H1 (cell line): Measurements from ENCODE around the gene TSPAN17. TPM values are rescaled to one million over a fixed set of nuclear protein-coding genes. Genes with fewer than 3 reads are reported as not detected.

Experiments
- CTCF ChIA-PET: fragments of 300-600 bp; sonication (Branson Sonifier 250); formaldehyde crosslinking; loops from one replicate; lab custom pipeline; 2021; ENCODE audit not compliant: partially characterized antibody; lab: Charles Lee
- POLR2A ChIA-PET: fragments of 300-600 bp; sonication (Branson Sonifier 250); formaldehyde crosslinking; loops from one replicate; lab custom pipeline; 2021; ENCODE audit warnings: inconsistent platforms; ENCODE audit not compliant: partially characterized antibody; lab: Charles Lee
- DNase-seq, 2 experiments: peaks; one replicate each; pipeline versions ENCODE4 v3.0.0 to v3.0.0-alpha.2; 2010 to 2022; ENCODE audit warnings: low spot score in 2 of 2, low read depth in 1 of 2, mixed read lengths in 1 of 2
- FAIRE-seq: peaks from 2 replicates; lab custom pipeline; 2011; peaks lifted over from hg19 to GRCh38; lab: Jason Lieb, UNC
- H2AFZ ChIP-seq: 2 replicates; pipeline ENCODE4 v1.8.1; 2012; ENCODE audit warnings: low read length, inconsistent platforms
- H2AK5ac ChIP-seq: 2 replicates; pipeline ENCODE4 v1.6.1; 2013; ENCODE audit warnings: low read depth, low read length
- H2BK120ac ChIP-seq: replicated peaks from 2 replicates; pipeline ENCODE3; 2013; ENCODE audit warnings: low read depth, low read length, inconsistent platforms
- H2BK12ac ChIP-seq: 2 replicates; pipeline ENCODE4 v1.6.1; 2013; ENCODE audit warnings: low read depth, low read length
- H2BK15ac ChIP-seq: 2 replicates; pipeline ENCODE4 v1.6.1; 2013; ENCODE audit warnings: low read length
- H2BK20ac ChIP-seq: 2 replicates; pipeline ENCODE4 v1.6.1; 2013; ENCODE audit warnings: low read length
- H2BK5ac ChIP-seq: 2 replicates; pipeline ENCODE4 v1.6.1; 2013; ENCODE audit warnings: low read depth, low read length
- H3K14ac ChIP-seq: 2 replicates; pipeline ENCODE4 v1.6.1; 2013; ENCODE audit warnings: inconsistent platforms; ENCODE audit not compliant: insufficient read length
- H3K18ac ChIP-seq: 2 replicates; pipeline ENCODE4 v1.6.1; 2013; ENCODE audit warnings: low read length; ENCODE audit errors: extremely low read depth
- H3K23ac ChIP-seq: 2 replicates; pipeline ENCODE4 v1.6.1; 2013; ENCODE audit warnings: inconsistent platforms; ENCODE audit not compliant: insufficient read length
- H3K23me2 ChIP-seq: 2 replicates; pipeline ENCODE4 v1.6.1; 2013; ENCODE audit warnings: low read depth, low read length
- H3K27ac ChIP-seq: 2 replicates; pipeline ENCODE4 v1.6.1; 2011; ENCODE audit warnings: low read depth, low read length, inconsistent platforms
- H3K27me3 ChIP-seq, 4 experiments: replicated peaks in 1 of 4; 1 replicate in 1 of 4; 2 replicates in 3 of 4; pipeline versions ENCODE4 v1.6.1 to v1.8.1; 2011 to 2013; ENCODE audit warnings: low read length in 3 of 4, mild to moderate bottlenecking in 3 of 4, inconsistent platforms in 2 of 4, mixed read lengths in 2 of 4, moderate library complexity in 1 of 4; ENCODE audit not compliant: control insufficient read depth in 3 of 4, insufficient read depth in 3 of 4; ENCODE audit errors: extremely low read depth in 1 of 4
- H3K36me3 ChIP-seq, 4 experiments: 2 replicates each; pipeline versions ENCODE4 v1.6.1 to v1.8.1; 2011 to 2013; ENCODE audit warnings: mild to moderate bottlenecking in 4 of 4, low read length in 3 of 4, moderate library complexity in 2 of 4, control low read depth in 1 of 4, inconsistent platforms in 1 of 4; ENCODE audit not compliant: insufficient read depth in 4 of 4, control insufficient read depth in 2 of 4
- H3K4ac ChIP-seq: replicated peaks from 2 replicates; pipeline ENCODE3; 2013; ENCODE audit warnings: low read length, low read depth, mixed read lengths, inconsistent platforms; ENCODE audit not compliant: insufficient read length
- H3K4me1 ChIP-seq, 4 experiments: replicated peaks in 1 of 4; 1 replicate in 1 of 4; 2 replicates in 3 of 4; pipeline versions ENCODE4 v1.6.1 to v1.8.1; 2011 to 2013; ENCODE audit warnings: low read length in 3 of 4, inconsistent platforms in 2 of 4, mixed read lengths in 1 of 4; ENCODE audit not compliant: insufficient read depth in 4 of 4, control insufficient read depth in 3 of 4
- H3K4me2 ChIP-seq, 2 experiments: 2 replicates each; pipeline versions ENCODE4 v1.6.1 to v1.8.1; 2011 to 2013; ENCODE audit warnings: low read depth in 2 of 2, low read length in 2 of 2, control low read depth in 1 of 2, inconsistent platforms in 1 of 2, mild to moderate bottlenecking in 1 of 2; ENCODE audit not compliant: insufficient read depth in 1 of 2
- H3K4me3 ChIP-seq, 4 experiments: fragments of 200-600, 300-600 bp in 1 of 4; sonication (generic), shearing (Covaris generic), sonication (Bioruptor Twin) in 1 of 4; 2 replicates each; pipeline versions ENCODE4 v1.5.1 to v1.8.1; 2011 to 2016; ENCODE audit warnings: low read length in 4 of 4, low read depth in 3 of 4, control low read depth in 2 of 4, inconsistent platforms in 2 of 4, mild to moderate bottlenecking in 2 of 4, mixed read lengths in 1 of 4, moderate library complexity in 1 of 4; ENCODE audit not compliant: insufficient read depth in 2 of 4; ENCODE audit errors: extremely low read depth in 1 of 4
- H3K56ac ChIP-seq: replicated peaks from 2 replicates; pipeline ENCODE3; 2013; ENCODE audit warnings: low read depth, mild to moderate bottlenecking, mixed read lengths, low read length, inconsistent platforms; ENCODE audit not compliant: insufficient read length
- H3K79me1 ChIP-seq: 2 replicates; pipeline ENCODE4 v1.6.1; 2013; ENCODE audit warnings: low read depth, low read length, control low read depth
- H3K79me2 ChIP-seq, 2 experiments: 2 replicates each; pipeline versions ENCODE4 v1.6.1 to v1.8.1; 2012 to 2013; ENCODE audit warnings: low read length in 2 of 2, mild to moderate bottlenecking in 2 of 2, inconsistent platforms in 1 of 2; ENCODE audit not compliant: insufficient read depth in 2 of 2, control insufficient read depth in 1 of 2
- H3K9ac ChIP-seq, 4 experiments: replicated peaks in 1 of 4; 1 replicate in 1 of 4; 2 replicates in 3 of 4; pipeline versions ENCODE4 v1.6.1 to v1.8.1; 2011 to 2013; ENCODE audit warnings: low read depth in 3 of 4, low read length in 3 of 4, control low read depth in 2 of 4, mild to moderate bottlenecking in 2 of 4, moderate library complexity in 2 of 4, inconsistent platforms in 1 of 4; ENCODE audit errors: extremely low read depth in 1 of 4
- H3K9me3 ChIP-seq, 2 experiments: 2 replicates each; pipeline versions ENCODE4 v1.6.1 to v1.8.1; 2012 to 2013; ENCODE audit warnings: mild to moderate bottlenecking in 2 of 2, moderate library complexity in 2 of 2, control low read depth in 1 of 2, inconsistent platforms in 1 of 2, low read depth in 1 of 2, low read length in 1 of 2, mixed read lengths in 1 of 2; ENCODE audit not compliant: insufficient read depth in 2 of 2
- H4K20me1 ChIP-seq, 2 experiments: replicated peaks in 1 of 2; 2 replicates each; pipeline versions ENCODE3 to v1.8.1; 2011 to 2013; ENCODE audit warnings: inconsistent platforms in 2 of 2, low read length in 2 of 2, mild to moderate bottlenecking in 1 of 2; ENCODE audit not compliant: insufficient read depth in 2 of 2, control insufficient read depth in 1 of 2
- H4K5ac ChIP-seq: 2 replicates; pipeline ENCODE4 v1.6.1; 2013; ENCODE audit warnings: low read length, low read depth, mixed read lengths, inconsistent platforms; ENCODE audit not compliant: insufficient read length
- H4K8ac ChIP-seq: 2 replicates; pipeline ENCODE4 v1.8.0; 2013; ENCODE audit warnings: mild to moderate bottlenecking, moderate library complexity, low read length, inconsistent platforms; ENCODE audit not compliant: insufficient read depth; ENCODE audit errors: extremely low read depth
- H4K91ac ChIP-seq: replicated peaks from 2 replicates; pipeline ENCODE3; 2013; ENCODE audit warnings: low read length, mixed read lengths, inconsistent platforms; ENCODE audit not compliant: insufficient read length
- RNF2 ChIP-seq: fragments of 200-900, 300-1000 bp; sonication (generic); IDR thresholded peaks from 2 replicates; pipeline ENCODE4 v1.7.1; 2016; ENCODE audit warnings: borderline replicate concordance, low read depth, mild to moderate bottlenecking, antibody characterized with exemption, low read length; ENCODE audit not compliant: poor library complexity, severe bottlenecking; ENCODE audit errors: missing control alignments
- WGBS, 2 experiments: shearing (Covaris generic) in 1 of 2; methylation state at CpG; one replicate each; pipeline versions ENCODE4 v1.1.6 to v1.1.7; 2013 to 2015; ENCODE audit warnings: low lambda C conversion rate in 2 of 2, mixed read lengths in 2 of 2, inconsistent platforms in 1 of 2, low coverage in 1 of 2, missing lambda C conversion rate in 1 of 2; ENCODE audit not compliant: insufficient replicate concordance in 2 of 2, insufficient coverage in 1 of 2, insufficient read length in 1 of 2; ENCODE audit errors: extremely low coverage in 1 of 2, missing lambda C conversion rate in 1 of 2; 5-methylcytosine and 5-hydroxymethylcytosine counted together
- polyA plus RNA-seq, 7 experiments: library from polyadenylated mRNA; depleted of rRNA in 3 of 7; stranded (reverse) in 5 of 7; unstranded in 2 of 7; fragments of >200 nt in 5 of 7; fragments of 200-250 nt in 2 of 7; gene quantifications; 1 replicate in 5 of 7; 2 replicates in 1 of 7; 4 replicates in 1 of 7; pipeline versions ENCODE4 v1.2.1 to v1.2.3, GENCODE V29; 2011 to 2013; ENCODE audit warnings: missing spikeins in 2 of 7, mixed read lengths in 2 of 7
- total RNA-seq: library from RNA; stranded (reverse); fragmentation: NEBNext Ultra II Directional; extraction: Animal tissue kit (Norgen Biotek cat#: 25700); gene quantifications from 2 replicates; pipeline ENCODE4 v1.2.1, GENCODE V29; 2021
- TF ChIP-seq, protein P1 (sequence below), 3 experiments: IDR thresholded peaks; 1 replicate in 2 of 3; 2 replicates in 1 of 3; pipeline versions ENCODE4 v1.5.1 to v1.6.1; 2011; ENCODE audit warnings: low read length in 3 of 3, mild to moderate bottlenecking in 3 of 3, inconsistent platforms in 2 of 3, low read depth in 1 of 3, moderate library complexity in 1 of 3; ENCODE audit not compliant: insufficient read depth in 1 of 3; ENCODE audit errors: control extremely low read depth in 1 of 3

Gene TSPAN17
- total and polyA plus RNA-seq, 2 of the 8 experiments (the other 6 are each of a cell fraction or from before 2014, with no cell fraction given): 41.5 to 53.7 TPM

DNA sequence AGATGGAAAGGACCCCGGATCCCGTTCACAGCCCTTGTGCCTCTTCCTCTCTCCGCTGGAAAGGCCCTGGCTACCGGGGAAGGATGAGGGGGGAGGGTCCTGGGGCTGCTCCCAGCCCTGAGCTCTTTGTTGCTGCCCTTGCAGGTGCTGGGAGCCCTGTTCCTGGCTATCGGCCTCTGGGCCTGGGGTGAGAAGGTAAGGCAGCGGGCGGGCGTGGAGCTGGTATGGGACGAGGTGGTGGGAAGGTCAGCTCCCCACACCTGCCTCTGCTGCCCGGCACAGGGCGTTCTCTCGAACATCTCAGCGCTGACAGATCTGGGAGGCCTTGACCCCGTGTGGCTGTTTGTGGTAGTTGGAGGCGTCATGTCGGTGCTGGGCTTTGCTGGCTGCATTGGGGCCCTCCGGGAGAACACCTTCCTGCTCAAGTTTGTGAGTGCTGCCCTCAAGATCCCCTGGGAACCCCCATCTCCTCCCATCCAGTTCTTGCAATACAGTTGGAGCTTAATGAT, 4.2 kb downstream of the TSPAN17 start:
- no peak overlapping the region for H2BK15ac ChIP-seq
- FAIRE-seq: no peak
- H4K91ac ChIP-seq: no peak overlapping the region
- H2BK12ac ChIP-seq: no peak overlapping the region
- no peak overlapping the region for H3K18ac ChIP-seq
- H2AK5ac ChIP-seq: no peak overlapping the region
- TF ChIP-seq, protein P1, sequence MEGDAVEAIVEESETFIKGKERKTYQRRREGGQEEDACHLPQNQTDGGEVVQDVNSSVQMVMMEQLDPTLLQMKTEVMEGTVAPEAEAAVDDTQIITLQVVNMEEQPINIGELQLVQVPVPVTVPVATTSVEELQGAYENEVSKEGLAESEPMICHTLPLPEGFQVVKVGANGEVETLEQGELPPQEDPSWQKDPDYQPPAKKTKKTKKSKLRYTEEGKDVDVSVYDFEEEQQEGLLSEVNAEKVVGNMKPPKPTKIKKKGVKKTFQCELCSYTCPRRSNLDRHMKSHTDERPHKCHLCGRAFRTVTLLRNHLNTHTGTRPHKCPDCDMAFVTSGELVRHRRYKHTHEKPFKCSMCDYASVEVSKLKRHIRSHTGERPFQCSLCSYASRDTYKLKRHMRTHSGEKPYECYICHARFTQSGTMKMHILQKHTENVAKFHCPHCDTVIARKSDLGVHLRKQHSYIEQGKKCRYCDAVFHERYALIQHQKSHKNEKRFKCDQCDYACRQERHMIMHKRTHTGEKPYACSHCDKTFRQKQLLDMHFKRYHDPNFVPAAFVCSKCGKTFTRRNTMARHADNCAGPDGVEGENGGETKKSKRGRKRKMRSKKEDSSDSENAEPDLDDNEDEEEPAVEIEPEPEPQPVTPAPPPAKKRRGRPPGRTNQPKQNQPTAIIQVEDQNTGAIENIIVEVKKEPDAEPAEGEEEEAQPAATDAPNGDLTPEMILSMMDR (IDR thresholded peaks at IDR 0.05; ENCODE audit: control extremely low read depth in 1 of 3, insufficient read depth in 1 of 3, low read depth in 1 of 3, low read length in 3 of 3): peak in 1 of 3 experiments; percentile 8; a peak in 1 of 4 replicates
- TF ChIP-seq RNF2: no peak
- no peak overlapping the region for H2AFZ ChIP-seq
- H3K4me3 ChIP-seq: no peak overlapping the region
- H4K20me1 ChIP-seq: peaks cover 3 to 10% of the 10 kb centered on the region in 2 experiments
- no peaks in the 10 kb centered on the region for H3K9me3 ChIP-seq
- no peak overlapping the region for H3K14ac ChIP-seq
- no peak overlapping the region for H2BK120ac ChIP-seq
- no peaks in the 10 kb centered on the region; a peak in 1 of 7 replicates for H3K27me3 ChIP-seq
- H3K79me2 ChIP-seq: peaks cover 0 to 22% of the 10 kb centered on the region in 2 experiments; a peak in 1 of 4 replicates
- no peak overlapping the region for H3K4ac ChIP-seq
- WGBS, 2 experiments: 88% methylated on average over 17 of the region's 17 CpGs; no CpG with 5 or more reads in 1 of the 2 experiments
- peaks cover 0 to 25% (median 15%) of the 10 kb centered on the region in 4 experiments; a peak in 6 of 7 replicates for H3K4me1 ChIP-seq
- POLR2A ChIA-PET: interaction anchor here (1.9 kb wide), 1 partner anchor 10 kb away, joined by 4 read pairs; no protein-coding TSS in a partner anchor
- H3K23ac ChIP-seq: no peak overlapping the region
- no peak overlapping the region for H3K27ac ChIP-seq
- no peak overlapping the region for H2BK5ac ChIP-seq
- H2BK20ac ChIP-seq: no peak overlapping the region
- H3K79me1 ChIP-seq: peaks cover 16% of the 10 kb centered on the region
- H3K9ac ChIP-seq: no peak overlapping the region
- H4K5ac ChIP-seq: no peak overlapping the region
- no peak overlapping the region for H3K4me2 ChIP-seq
- peaks cover 7% of the 10 kb centered on the region; the same call in 1 of the 2 replicates for H3K23me2 ChIP-seq
- no peak overlapping the region for H3K56ac ChIP-seq
- DNase-seq: no peak
- CTCF ChIA-PET: interaction anchor here (1.0 to 35.1 kb wide), 10 partner anchors 9 to 420 kb away, joined by 3 to 859 read pairs (median 4); partner anchors contain the start of genes EIF4E1B and SNCB
- H3K36me3 ChIP-seq: peaks cover 0 to 6% (median 2%) of the 10 kb centered on the region in 4 experiments; a peak in 3 of 8 replicates
- H4K8ac ChIP-seq: no peak overlapping the region
